ENCODE data around the gene CYP2A6.
"Not testable (repeated sequence)": the region's sequence is repeated elsewhere in the genome, so short reads cannot be mapped to it uniquely, and the experiment has no call there.

CYP2A6 gene

GRCh38 chr19:40850277-40850676 is at the start of gene CYP2A6:
Gene CYP2A6, minus strand, starts transcription at chr19:40850447. Its CDS starts 21 bp downstream, at chr19:40850426.
- in situ Hi-C loops (cut with MboI; ENCODE audit: low sequenced_read_pairs) = not testable (repeated sequence)

GRCh38 chr19:40899964-40900363 is 49.7 kb upstream of the CYP2A6 start:
- in situ Hi-C loops (cut with MboI; ENCODE audit: low sequenced_read_pairs) = not testable (repeated sequence)

- in situ Hi-C loops (cut with MboI; ENCODE audit: low sequenced_read_pairs) = not testable (repeated sequence)
These were observed 46.9 kb upstream of the CYP2A6 start for GRCh38 chr19:40896843-40897789.

- in situ Hi-C loops (cut with MboI; ENCODE audit: low sequenced_read_pairs) = no loop called here
These were observed 46.2 kb upstream of the CYP2A6 start for GRCh38 chr19:40896418-40896796.

- in situ Hi-C loops (cut with MboI; ENCODE audit: low sequenced_read_pairs) = no loop called here
These were observed 42.9 kb upstream of the CYP2A6 start for GRCh38 chr19:40893112-40893511.

- in situ Hi-C loops (cut with MboI; ENCODE audit: low sequenced_read_pairs) = no loop called here
These were observed 39.1 kb upstream of the CYP2A6 start for GRCh38 chr19:40889366-40889765.

GRCh38 chr19:40888191-40888590 is 37.9 kb upstream of the CYP2A6 start:
- in situ Hi-C loops (cut with MboI; ENCODE audit: low sequenced_read_pairs) = no loop called here

- in situ Hi-C loops (cut with MboI; ENCODE audit: low sequenced_read_pairs) = not testable (repeated sequence)
These were observed 34.1 kb upstream of the CYP2A6 start for GRCh38 chr19:40884187-40884931.

GRCh38 chr19:40882062-40882461 is 31.8 kb upstream of the CYP2A6 start, which contains the start of gene CYP2A7:
Gene CYP2A7, minus strand, starts transcription at chr19:40882231. Its CDS starts 21 bp downstream, at chr19:40882210.
- in situ Hi-C loops (cut with MboI; ENCODE audit: low sequenced_read_pairs) = not testable (repeated sequence)

GRCh38 chr19:40879349-40879748 is 29.1 kb upstream of the CYP2A6 start:
- in situ Hi-C loops (cut with MboI; ENCODE audit: low sequenced_read_pairs) = not testable (repeated sequence)

- in situ Hi-C loops (cut with MboI; ENCODE audit: low sequenced_read_pairs) = not testable (repeated sequence)
These were observed 25.3 kb upstream of the CYP2A6 start for GRCh38 chr19:40875526-40875951.

- in situ Hi-C loops (cut with MboI; ENCODE audit: low sequenced_read_pairs) = not testable (repeated sequence)
These were observed 24.6 kb upstream of the CYP2A6 start for GRCh38 chr19:40874874-40875273.

GRCh38 chr19:40873873-40874272 is 23.6 kb upstream of the CYP2A6 start:
- in situ Hi-C loops (cut with MboI; ENCODE audit: low sequenced_read_pairs) = not testable (repeated sequence)

- in situ Hi-C loops (cut with MboI; ENCODE audit: low sequenced_read_pairs) = no loop called here
These were observed 22.0 kb upstream of the CYP2A6 start for GRCh38 chr19:40872209-40872608.

- in situ Hi-C loops (cut with MboI; ENCODE audit: low sequenced_read_pairs) = no loop called here
These were observed 17.5 kb upstream of the CYP2A6 start for GRCh38 chr19:40867701-40868100.

- in situ Hi-C loops (cut with MboI; ENCODE audit: low sequenced_read_pairs) = not testable (repeated sequence)
These were observed 14.7 kb upstream of the CYP2A6 start for GRCh38 chr19:40864739-40865496.

GRCh38 chr19:40862785-40863184 is 12.5 kb upstream of the CYP2A6 start:
- in situ Hi-C loops (cut with MboI; ENCODE audit: low sequenced_read_pairs) = no loop called here

- in situ Hi-C loops (cut with MboI; ENCODE audit: low sequenced_read_pairs) = no loop called here
These were observed 12.1 kb upstream of the CYP2A6 start for GRCh38 chr19:40862333-40862732.

- in situ Hi-C loops (cut with MboI; ENCODE audit: low sequenced_read_pairs) = no loop called here
These were observed 7.9 kb upstream of the CYP2A6 start for GRCh38 chr19:40858109-40858508.

- in situ Hi-C loops (cut with MboI; ENCODE audit: low sequenced_read_pairs) = not testable (repeated sequence)
These were observed 2.4 kb upstream of the CYP2A6 start for GRCh38 chr19:40852467-40853152.
